ENCODE data around the gene ADARB2. TPM values are rescaled to one million over a fixed set of nuclear protein-coding genes. Genes with fewer than 3 reads are reported as not detected.

ADARB2 gene
- total and polyA plus RNA-seq, 2 experiments from 2014 or later: not detected

DNA sequence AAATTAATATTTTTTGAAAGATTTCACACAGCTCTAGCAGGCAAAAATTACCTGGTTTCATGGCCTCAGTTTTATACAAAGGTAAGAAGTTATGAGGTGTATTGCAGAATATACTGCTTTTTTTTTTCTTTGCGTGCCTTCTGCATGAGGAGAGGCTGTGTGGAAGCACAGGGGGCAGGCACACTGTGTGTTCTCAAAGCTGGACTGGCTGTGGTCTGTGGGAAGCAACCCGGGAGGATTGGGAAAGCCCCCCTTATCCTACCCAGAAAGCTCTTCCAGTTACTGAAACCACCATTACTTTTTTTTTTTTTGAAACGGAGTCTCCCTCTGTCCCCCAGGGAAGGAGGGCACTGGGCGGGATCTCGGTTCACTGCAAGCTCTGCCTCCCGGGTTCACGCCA is 25.0 kb downstream of the ADARB2 start:
- Histone ChIP-seq H3F3A (ENCODE audit: insufficient read depth) (no peaks in the 10 kb centered on the region), H3K4me2 (ENCODE audit: unreplicated experiment) (no peak overlapping the region), H2AFZ (no peak overlapping the region), H3K79me2 (ENCODE audit: insufficient read depth) (no peaks in the 10 kb centered on the region), H3K36me3 (ENCODE audit: low read depth) (no peaks in the 10 kb centered on the region), H3K27me3 (replicated peaks; ENCODE audit: insufficient read depth) (no peaks in the 10 kb centered on the region), H4K20me1 (ENCODE audit: insufficient read depth) (no peaks in the 10 kb centered on the region), H3K9me3 (ENCODE audit: low read depth) (no peaks in the 10 kb centered on the region), H3K9me2 (ENCODE audit: insufficient read depth) (no peaks in the 10 kb centered on the region), H3K9ac (no peak overlapping the region), H3K4me1 (ENCODE audit: insufficient read depth) (no peaks in the 10 kb centered on the region), H3K27ac (no peak overlapping the region), H3K4me3 (no peak overlapping the region)
- WGBS, 2 experiments (ENCODE audit: low coverage in 1 of 2, low lambda C conversion rate in 2 of 2, missing lambda C conversion rate in 2 of 2): 21 to 38% methylated on average over 3 to 6 of the region's 7 CpGs
- TF ChIP-seq EZH2 (IDR thresholded peaks at IDR 0.05; ENCODE audit: insufficient read depth, poor library complexity, severe bottlenecking) (no peak), EZH2phosphoT487 (IDR thresholded peaks at IDR 0.05; ENCODE audit: insufficient read depth, low read depth) (no peak)
- DNase-seq: no peak
- in situ Hi-C loops (cut with MboI): no loop called here

DNA sequence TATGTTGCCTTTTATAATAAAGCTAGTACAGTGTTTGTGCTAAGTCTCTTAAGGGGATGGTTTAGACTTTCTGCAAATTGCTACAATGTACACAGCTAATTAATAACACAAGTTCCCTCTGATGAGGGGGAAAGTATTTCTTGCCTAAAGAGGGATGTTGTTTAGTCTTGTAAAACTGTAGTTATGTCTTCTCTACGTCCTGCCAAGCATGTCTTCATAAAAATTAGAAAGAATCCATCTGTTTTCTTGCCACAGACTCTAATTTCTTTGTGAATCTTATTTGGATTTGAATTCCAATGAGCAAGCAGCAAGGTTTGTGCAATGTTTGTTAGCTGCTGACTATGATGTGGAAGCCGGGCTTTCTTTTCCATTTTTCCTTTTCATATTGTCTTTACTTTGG is 28.2 kb downstream of the ADARB2 start:
- in situ Hi-C loops (cut with MboI): no loop called here
- Histone ChIP-seq H2AFZ (no peak overlapping the region), H3K9me3 (ENCODE audit: low read depth) (no peaks in the 10 kb centered on the region), H3K79me2 (ENCODE audit: insufficient read depth) (no peaks in the 10 kb centered on the region), H3K27me3 (replicated peaks; ENCODE audit: insufficient read depth) (no peaks in the 10 kb centered on the region), H3K9me2 (ENCODE audit: insufficient read depth) (no peaks in the 10 kb centered on the region), H3K27ac (no peak overlapping the region), H3K4me1 (ENCODE audit: insufficient read depth) (no peaks in the 10 kb centered on the region), H3K4me3 (no peak overlapping the region), H3K36me3 (ENCODE audit: low read depth) (no peaks in the 10 kb centered on the region), H3K9ac (no peak overlapping the region), H3K4me2 (ENCODE audit: unreplicated experiment) (no peak overlapping the region), H3F3A (ENCODE audit: insufficient read depth) (no peaks in the 10 kb centered on the region), H4K20me1 (ENCODE audit: insufficient read depth) (no peaks in the 10 kb centered on the region)
- no peak for TF ChIP-seq EZH2 (IDR thresholded peaks at IDR 0.05; ENCODE audit: insufficient read depth, poor library complexity, severe bottlenecking)
- TF ChIP-seq EZH2phosphoT487 (IDR thresholded peaks at IDR 0.05; ENCODE audit: insufficient read depth, low read depth): no peak
- WGBS, 2 experiments (ENCODE audit: low coverage in 1 of 2, low lambda C conversion rate in 2 of 2, missing lambda C conversion rate in 2 of 2): 0 to 2% methylated on average over 2 of the region's 2 CpGs
- no peak for DNase-seq

DNA sequence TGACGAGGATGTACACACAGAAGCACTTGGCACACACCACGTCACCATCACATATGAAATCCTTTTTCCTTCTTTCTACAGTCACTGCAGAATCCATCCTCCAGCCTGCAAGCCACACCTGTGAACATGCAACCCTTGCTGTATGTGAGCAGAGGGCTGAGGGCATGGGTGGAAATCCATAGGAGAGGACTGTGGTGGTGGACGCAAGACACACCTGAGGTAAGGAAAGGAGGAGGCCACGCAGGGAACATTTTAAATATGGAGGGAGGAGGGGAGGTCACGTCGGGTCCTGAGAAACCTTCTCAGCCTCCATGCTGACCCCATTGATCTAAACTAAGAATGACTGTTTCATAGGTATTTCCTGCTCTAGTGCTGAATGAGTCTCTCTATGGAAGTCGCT is 28.6 kb downstream of the ADARB2 start:
- Histone ChIP-seq H3F3A (ENCODE audit: insufficient read depth) (no peaks in the 10 kb centered on the region), H3K79me2 (ENCODE audit: insufficient read depth) (no peaks in the 10 kb centered on the region), H3K27ac (no peak overlapping the region), H3K4me2 (ENCODE audit: unreplicated experiment) (no peak overlapping the region), H3K9me2 (ENCODE audit: insufficient read depth) (no peaks in the 10 kb centered on the region), H2AFZ (no peak overlapping the region), H3K36me3 (ENCODE audit: low read depth) (no peaks in the 10 kb centered on the region), H3K27me3 (replicated peaks; ENCODE audit: insufficient read depth) (no peaks in the 10 kb centered on the region), H3K9ac (no peak overlapping the region), H3K4me1 (ENCODE audit: insufficient read depth) (no peaks in the 10 kb centered on the region), H3K9me3 (ENCODE audit: low read depth) (no peaks in the 10 kb centered on the region), H4K20me1 (ENCODE audit: insufficient read depth) (no peaks in the 10 kb centered on the region), H3K4me3 (no peak overlapping the region)
- TF ChIP-seq EZH2phosphoT487 (IDR thresholded peaks at IDR 0.05; ENCODE audit: insufficient read depth, low read depth): no peak
- TF ChIP-seq EZH2 (IDR thresholded peaks at IDR 0.05; ENCODE audit: insufficient read depth, poor library complexity, severe bottlenecking): no peak
- no peak for DNase-seq
- 8 to 12% methylated on average over 7 of the region's 7 CpGs for WGBS, 2 experiments (ENCODE audit: low coverage in 1 of 2, low lambda C conversion rate in 2 of 2, missing lambda C conversion rate in 2 of 2)
- in situ Hi-C loops (cut with MboI): no loop called here

DNA sequence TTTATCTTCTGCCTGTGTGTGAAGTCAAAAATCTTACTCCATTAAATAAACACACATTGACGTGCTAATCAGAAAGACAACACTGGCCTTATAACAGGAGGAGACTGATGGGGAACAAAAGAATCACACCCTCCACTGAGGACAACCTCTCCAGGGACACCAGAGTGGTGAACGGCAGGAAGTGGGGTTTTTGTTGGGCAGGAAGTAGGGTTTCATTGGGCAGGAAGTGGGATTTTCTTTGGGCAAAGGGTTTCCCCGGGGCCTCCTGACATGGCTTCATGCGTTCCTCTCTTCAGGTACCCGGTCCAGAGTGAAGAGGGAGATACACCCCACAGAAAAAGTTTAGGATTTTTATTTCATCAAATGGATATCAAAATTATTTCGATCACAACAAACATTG is 30.6 kb downstream of the ADARB2 start:
- no peaks in the 10 kb centered on the region for H3K4me1 ChIP-seq (ENCODE audit: insufficient read depth)
- no peaks in the 10 kb centered on the region for H3K9me2 ChIP-seq (ENCODE audit: insufficient read depth)
- H3K4me3 ChIP-seq: no peak overlapping the region
- H3K9ac ChIP-seq: no peak overlapping the region
- H3K27me3 ChIP-seq (replicated peaks; ENCODE audit: insufficient read depth): no peaks in the 10 kb centered on the region
- no peaks in the 10 kb centered on the region for H3K36me3 ChIP-seq (ENCODE audit: low read depth)
- no peaks in the 10 kb centered on the region for H3F3A ChIP-seq (ENCODE audit: insufficient read depth)
- 12 to 18% methylated on average over 6 of the region's 6 CpGs for WGBS, 2 experiments (ENCODE audit: low coverage in 1 of 2, low lambda C conversion rate in 2 of 2, missing lambda C conversion rate in 2 of 2)
- in situ Hi-C loops (cut with MboI): no loop called here
- H3K79me2 ChIP-seq (ENCODE audit: insufficient read depth): no peaks in the 10 kb centered on the region
- DNase-seq: no peak
- H2AFZ ChIP-seq: no peak overlapping the region
- H3K9me3 ChIP-seq (ENCODE audit: low read depth): no peaks in the 10 kb centered on the region
- no peak overlapping the region for H3K27ac ChIP-seq
- H3K4me2 ChIP-seq (ENCODE audit: unreplicated experiment): no peak overlapping the region
- no peaks in the 10 kb centered on the region for H4K20me1 ChIP-seq (ENCODE audit: insufficient read depth)
- TF ChIP-seq EZH2phosphoT487 (IDR thresholded peaks at IDR 0.05; ENCODE audit: insufficient read depth, low read depth) (no peak), EZH2 (IDR thresholded peaks at IDR 0.05; ENCODE audit: insufficient read depth, poor library complexity, severe bottlenecking) (no peak)

DNA sequence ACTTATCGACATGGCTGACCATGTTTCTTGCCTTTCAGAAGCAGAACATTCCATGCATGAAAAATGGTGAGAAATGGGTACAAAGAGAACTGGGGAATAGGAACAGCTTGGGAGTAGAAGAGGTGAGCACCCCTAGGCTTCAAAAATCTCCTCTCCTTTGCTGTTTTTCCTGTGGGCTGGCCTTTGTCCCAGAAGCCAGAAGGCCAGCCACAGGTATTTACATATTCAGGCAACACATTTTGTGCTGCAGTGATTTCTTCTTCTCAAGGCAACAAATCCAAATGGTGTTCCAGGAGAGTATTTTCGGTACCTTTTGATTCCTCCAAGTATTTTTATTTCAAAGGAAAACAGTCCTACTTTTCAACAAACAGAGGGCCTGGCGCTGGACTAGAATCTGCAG is 31.1 kb downstream of the ADARB2 start:
- no peaks in the 10 kb centered on the region for H3K79me2 ChIP-seq (ENCODE audit: insufficient read depth)
- TF ChIP-seq EZH2phosphoT487 (IDR thresholded peaks at IDR 0.05; ENCODE audit: insufficient read depth, low read depth) (no peak), EZH2 (IDR thresholded peaks at IDR 0.05; ENCODE audit: insufficient read depth, poor library complexity, severe bottlenecking) (no peak)
- no peak overlapping the region for H3K27ac ChIP-seq
- no peak overlapping the region for H3K9ac ChIP-seq
- no peaks in the 10 kb centered on the region for H4K20me1 ChIP-seq (ENCODE audit: insufficient read depth)
- no peaks in the 10 kb centered on the region for H3K27me3 ChIP-seq (replicated peaks; ENCODE audit: insufficient read depth)
- H3K4me1 ChIP-seq (ENCODE audit: insufficient read depth): no peaks in the 10 kb centered on the region
- H3K4me2 ChIP-seq (ENCODE audit: unreplicated experiment): no peak overlapping the region
- H3F3A ChIP-seq (ENCODE audit: insufficient read depth): no peaks in the 10 kb centered on the region
- no peak overlapping the region for H3K4me3 ChIP-seq
- DNase-seq: no peak
- no peak overlapping the region for H2AFZ ChIP-seq
- no peaks in the 10 kb centered on the region for H3K9me2 ChIP-seq (ENCODE audit: insufficient read depth)
- WGBS, 2 experiments (ENCODE audit: low coverage in 1 of 2, low lambda C conversion rate in 2 of 2, missing lambda C conversion rate in 2 of 2): 19 to 43% methylated on average over 3 of the region's 3 CpGs
- no peaks in the 10 kb centered on the region for H3K9me3 ChIP-seq (ENCODE audit: low read depth)
- no peaks in the 10 kb centered on the region for H3K36me3 ChIP-seq (ENCODE audit: low read depth)
- in situ Hi-C loops (cut with MboI): no loop called here
